Measurements from ENCODE around the gene DRAXIN. TPM values are rescaled to one million over a fixed set of nuclear protein-coding genes. Genes with fewer than 3 reads are reported as not detected.

Gene DRAXIN
- total RNA-seq, 2 donors from 2014 or later: not detected

DNA sequence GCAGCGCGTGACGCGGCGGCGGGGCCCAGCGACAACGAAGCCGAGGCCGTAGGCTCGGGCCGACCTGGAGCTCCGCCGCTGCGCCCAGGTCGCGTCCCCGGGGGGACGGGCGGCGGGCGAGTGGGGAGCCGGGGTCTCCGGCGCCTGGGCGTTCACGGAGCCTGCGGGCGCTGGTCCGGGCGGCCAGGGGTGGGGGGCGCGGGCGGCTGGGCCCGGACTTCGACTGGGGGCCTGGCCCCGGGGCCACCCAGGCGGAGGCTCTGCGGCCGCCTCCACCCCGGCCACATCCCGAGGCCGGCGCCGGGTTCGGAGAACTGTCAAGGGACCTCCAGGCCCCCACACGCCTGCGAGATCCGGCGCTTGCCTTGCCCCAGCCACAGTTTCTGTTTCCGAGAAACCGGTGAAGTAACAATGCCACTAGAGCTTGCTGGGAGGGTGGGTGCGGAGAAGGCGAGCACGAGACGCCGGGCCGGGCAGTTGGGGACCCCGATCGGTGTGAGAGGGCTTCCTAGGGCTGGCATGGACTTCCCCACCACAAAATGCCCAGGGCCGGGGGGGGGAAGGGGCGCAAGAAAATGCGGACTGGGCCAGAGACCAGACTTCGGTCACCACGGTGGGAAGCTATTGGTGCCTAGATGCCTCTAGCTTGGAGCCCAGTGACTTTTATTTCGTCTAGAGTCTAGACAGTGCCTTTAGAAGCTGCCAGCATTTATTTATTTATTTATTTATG is 27.0 kb upstream of the DRAXIN start:
- intact Hi-C loops (cut with DNase I): no loop called here
- peak overlapping the region; percentile 39 to 46 for H3K4me3 ChIP-seq
- H3K4me1 ChIP-seq: peaks cover 11% of the 10 kb centered on the region
- no peak for TF ChIP-seq POLR2A (IDR thresholded peaks at IDR 0.05)
- TF ChIP-seq, protein P1, sequence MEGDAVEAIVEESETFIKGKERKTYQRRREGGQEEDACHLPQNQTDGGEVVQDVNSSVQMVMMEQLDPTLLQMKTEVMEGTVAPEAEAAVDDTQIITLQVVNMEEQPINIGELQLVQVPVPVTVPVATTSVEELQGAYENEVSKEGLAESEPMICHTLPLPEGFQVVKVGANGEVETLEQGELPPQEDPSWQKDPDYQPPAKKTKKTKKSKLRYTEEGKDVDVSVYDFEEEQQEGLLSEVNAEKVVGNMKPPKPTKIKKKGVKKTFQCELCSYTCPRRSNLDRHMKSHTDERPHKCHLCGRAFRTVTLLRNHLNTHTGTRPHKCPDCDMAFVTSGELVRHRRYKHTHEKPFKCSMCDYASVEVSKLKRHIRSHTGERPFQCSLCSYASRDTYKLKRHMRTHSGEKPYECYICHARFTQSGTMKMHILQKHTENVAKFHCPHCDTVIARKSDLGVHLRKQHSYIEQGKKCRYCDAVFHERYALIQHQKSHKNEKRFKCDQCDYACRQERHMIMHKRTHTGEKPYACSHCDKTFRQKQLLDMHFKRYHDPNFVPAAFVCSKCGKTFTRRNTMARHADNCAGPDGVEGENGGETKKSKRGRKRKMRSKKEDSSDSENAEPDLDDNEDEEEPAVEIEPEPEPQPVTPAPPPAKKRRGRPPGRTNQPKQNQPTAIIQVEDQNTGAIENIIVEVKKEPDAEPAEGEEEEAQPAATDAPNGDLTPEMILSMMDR (IDR thresholded peaks at IDR 0.05): peak in 1 of 7 experiments; percentile 5
- 2 to 4% methylated on average over 12 to 57 of the region's 66 CpGs for WGBS, 2 donors
- H3K27me3 ChIP-seq: no peaks in the 10 kb centered on the region
- H3K36me3 ChIP-seq (replicated peaks in 1 of 2; ENCODE audit: insufficient read depth in 1 of 2, low read depth in 2 of 2): no peaks in the 10 kb centered on the region
- ATAC-seq (peak; percentile 50), DNase-seq (peak; percentile 33 to 43 (median 40))
- H3K27ac ChIP-seq: peak overlapping the region; percentile 34 to 90 (median 80)
- H3K9me3 ChIP-seq: no peaks in the 10 kb centered on the region

DNA sequence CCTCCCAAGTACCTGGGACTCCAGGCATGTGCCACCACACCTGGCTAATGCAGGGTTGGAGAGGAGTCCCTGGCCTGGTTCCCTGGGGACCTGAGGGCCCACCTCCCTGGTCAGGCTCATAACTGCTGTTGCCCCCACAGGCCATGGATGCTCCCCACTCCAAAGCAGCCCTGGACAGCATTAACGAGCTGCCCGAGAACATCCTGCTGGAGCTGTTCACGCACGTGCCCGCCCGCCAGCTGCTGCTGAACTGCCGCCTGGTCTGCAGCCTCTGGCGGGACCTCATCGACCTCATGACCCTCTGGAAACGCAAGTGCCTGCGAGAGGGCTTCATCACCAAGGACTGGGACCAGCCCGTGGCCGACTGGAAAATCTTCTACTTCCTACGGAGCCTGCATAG is 23.0 kb upstream of the DRAXIN start:
- peaks cover 0 to 4% of the 10 kb centered on the region in 2 donors for H3K36me3 ChIP-seq (replicated peaks in 1 of 2; ENCODE audit: insufficient read depth in 1 of 2, low read depth in 2 of 2)
- no peaks in the 10 kb centered on the region for H3K9me3 ChIP-seq
- H3K4me1 ChIP-seq: peaks cover 9% of the 10 kb centered on the region
- H3K4me3 ChIP-seq: no peak overlapping the region
- no peak overlapping the region for H3K27ac ChIP-seq
- WGBS, 2 donors: 88% methylated on average over 11 of the region's 14 CpGs; no CpG with 5 or more reads in 1 of the 2 donors
- DNase-seq (no peak), ATAC-seq (no peak)
- no peaks in the 10 kb centered on the region for H3K27me3 ChIP-seq
- intact Hi-C loops (cut with DNase I): no loop called here
- TF ChIP-seq, protein P1 (IDR thresholded peaks at IDR 0.05): no peak
- no peak for TF ChIP-seq POLR2A (IDR thresholded peaks at IDR 0.05)

DNA sequence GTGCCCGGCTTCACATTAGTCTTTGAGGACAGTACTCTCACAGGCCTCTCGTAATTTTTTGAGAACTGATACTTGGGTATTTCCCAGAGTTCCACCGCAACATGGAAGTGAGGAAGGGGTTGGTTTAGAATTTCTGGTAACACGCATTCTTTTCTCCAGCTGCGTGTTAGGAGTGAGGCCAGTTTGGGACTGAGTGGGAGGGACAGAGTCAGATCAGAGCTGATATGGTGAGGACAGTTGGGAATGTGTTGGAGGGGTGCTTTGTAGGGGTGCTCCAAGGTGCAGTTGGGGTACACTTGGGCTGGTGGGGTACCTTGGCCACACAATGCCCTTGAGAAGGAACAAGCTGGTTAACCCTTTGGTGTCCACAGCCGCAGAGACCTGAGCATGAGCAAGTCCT is 20.8 kb upstream of the DRAXIN start:
- Histone ChIP-seq H3K36me3 (replicated peaks in 1 of 2; ENCODE audit: insufficient read depth in 1 of 2, low read depth in 2 of 2) (peaks cover 0 to 8% of the 10 kb centered on the region in 2 donors), H3K9me3 (no peaks in the 10 kb centered on the region), H3K4me3 (no peak overlapping the region), H3K4me1 (peaks cover 5% of the 10 kb centered on the region), H3K27ac (no peak overlapping the region), H3K27me3 (no peaks in the 10 kb centered on the region)
- WGBS, 2 donors: 68 to 84% methylated on average over 5 to 6 of the region's 6 CpGs
- DNase-seq: no peak
- no peak for ATAC-seq
- TF ChIP-seq, protein P1 (IDR thresholded peaks at IDR 0.05): no peak
- no peak for TF ChIP-seq POLR2A (IDR thresholded peaks at IDR 0.05)
- intact Hi-C loops (cut with DNase I): no loop called here

DNA sequence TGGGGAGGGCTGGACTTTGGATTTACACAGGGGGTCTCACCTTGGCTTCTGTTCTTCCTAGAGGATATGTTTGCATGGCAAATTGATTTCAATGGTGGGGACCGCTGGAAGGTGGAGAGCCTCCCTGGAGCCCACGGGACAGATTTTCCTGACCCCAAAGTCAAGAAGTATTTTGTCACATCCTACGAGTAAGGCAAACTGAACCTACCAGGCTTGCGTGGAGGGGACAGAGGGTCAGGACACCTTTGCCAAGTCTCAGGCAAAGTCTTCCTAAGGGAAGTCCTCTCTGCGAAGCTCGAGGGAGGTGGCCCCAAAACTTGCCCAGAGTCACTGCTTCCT is 20.3 kb upstream of the DRAXIN start:
- Histone ChIP-seq H3K27ac (no peak overlapping the region), H3K27me3 (no peaks in the 10 kb centered on the region), H3K36me3 (replicated peaks in 1 of 2; ENCODE audit: insufficient read depth in 1 of 2, low read depth in 2 of 2) (peaks cover 0 to 8% of the 10 kb centered on the region in 2 donors), H3K4me3 (no peak overlapping the region), H3K4me1 (peaks cover 5% of the 10 kb centered on the region), H3K9me3 (no peaks in the 10 kb centered on the region)
- no peak for ATAC-seq
- intact Hi-C loops (cut with DNase I): no loop called here
- no peak for DNase-seq
- WGBS, 2 donors: 75 to 83% methylated on average over 6 of the region's 6 CpGs
- no peak for TF ChIP-seq POLR2A (IDR thresholded peaks at IDR 0.05)
- TF ChIP-seq, protein P1 (IDR thresholded peaks at IDR 0.05): no peak

Measured in body of pancreas (tissue), 4 donors.